ENCODE measurements around the gene NDUFV2.

Gene NDUFV2

GRCh38 chr18:9120796-9121195, 18.3 kb downstream of the NDUFV2 start:
- no peak for DNase-seq

GRCh38 chr18:9123520-9123919, 21.0 kb downstream of the NDUFV2 start:
- DNase-seq, result no peak

- DNase-seq, result no peak
These were observed 22.3 kb downstream of the NDUFV2 start for GRCh38 chr18:9124824-9125223.

GRCh38 chr18:9126337-9126736, 23.8 kb downstream of the NDUFV2 start:
- no peak for DNase-seq

GRCh38 chr18:9130195-9130594, 27.7 kb downstream of the NDUFV2 start:
- DNase-seq, result no peak

- DNase-seq, result no peak
These were observed 28.3 kb downstream of the NDUFV2 start for GRCh38 chr18:9130806-9131205.

- DNase-seq, result no peak
These were observed 30.1 kb downstream of the NDUFV2 start for GRCh38 chr18:9132628-9133027.

- DNase-seq, result peak; percentile 67
These were observed 30.7 kb downstream of the NDUFV2 start for GRCh38 chr18:9133225-9133624.

GRCh38 chr18:9135081-9135911, 32.8 kb downstream of the NDUFV2 start:
- peak; percentile 50 for DNase-seq

GRCh38 chr18:9135912-9136314, 33.4 kb downstream of the NDUFV2 start:
- DNase-seq, result peak; percentile 94

- DNase-seq, result peak; percentile 100
These were observed 34.0 kb downstream of the NDUFV2 start, which contains the start of gene ANKRD12 for GRCh38 chr18:9136315-9137155. TSS of gene ANKRD12 (plus strand) at chr18:9136781. CDS start at chr18:9182433, 45,652 bp downstream.

- DNase-seq, result peak; percentile 97
These were observed 34.9 kb downstream of the NDUFV2 start for GRCh38 chr18:9137168-9138066.

GRCh38 chr18:9139400-9140039, 37.0 kb downstream of the NDUFV2 start:
- DNase-seq, result no peak

GRCh38 chr18:9140381-9140780, 37.9 kb downstream of the NDUFV2 start:
- no peak for DNase-seq

GRCh38 chr18:9140984-9141383, 38.5 kb downstream of the NDUFV2 start:
- DNase-seq, result no peak

- DNase-seq, result no peak
These were observed 43.7 kb downstream of the NDUFV2 start for GRCh38 chr18:9146224-9146623.

- peak; percentile 91 for DNase-seq
These were observed 45.1 kb downstream of the NDUFV2 start for GRCh38 chr18:9147440-9148202.

- DNase-seq, result no peak
These were observed 45.7 kb downstream of the NDUFV2 start for GRCh38 chr18:9148203-9148552.

- DNase-seq, result no peak
These were observed 47.6 kb downstream of the NDUFV2 start for GRCh38 chr18:9150121-9150520.

- DNase-seq, result peak; percentile 34
These were observed 50.8 kb downstream of the NDUFV2 start for GRCh38 chr18:9153256-9153655.

- no peak for DNase-seq
These were observed 54.2 kb downstream of the NDUFV2 start for GRCh38 chr18:9156604-9157249.
